ENCODE results near the gene LMAN1. TPM values are rescaled to one million over a fixed set of nuclear protein-coding genes. Genes with fewer than 3 reads are reported as not detected.

LMAN1 gene
- total RNA-seq, 1 donor from 2014 or later = 82.5 TPM

DNA sequence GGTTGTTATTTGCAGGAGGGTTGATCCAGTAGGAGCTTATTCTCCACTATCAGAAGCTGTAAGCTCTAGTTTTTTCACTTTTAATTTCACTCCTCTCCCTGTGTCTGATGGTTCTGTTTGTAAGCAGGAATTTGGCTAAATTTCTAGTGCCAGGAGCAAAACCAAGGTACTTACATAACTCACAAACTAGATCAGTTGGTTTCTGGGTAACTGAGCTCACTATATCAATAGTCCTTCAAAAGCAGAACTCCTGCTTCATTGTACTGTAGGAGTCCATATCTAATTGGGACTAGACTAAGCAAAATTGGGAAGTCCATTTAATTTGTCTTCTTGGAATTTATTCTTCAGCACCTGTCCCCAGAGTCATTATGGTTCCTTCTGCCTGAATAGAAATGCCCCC is 65.7 kb downstream of the LMAN1 start:
- no peaks in the 10 kb centered on the region for H3K36me3 Mint-ChIP-seq
- DNase-seq (ENCODE audit: extremely low spot score, unreplicated experiment) = no peak
- no peak for TF ChIP-seq CTCF (conservative IDR thresholded peaks at IDR 0.05)
- peaks cover 55% of the 10 kb centered on the region for H3K27me3 Mint-ChIP-seq
- H3K27ac Mint-ChIP-seq = no peak overlapping the region
- H3K9me3 Mint-ChIP-seq = no peaks in the 10 kb centered on the region
- no peaks in the 10 kb centered on the region for H3K4me1 Mint-ChIP-seq (ENCODE audit: unreplicated experiment)
- no peak overlapping the region for H3K4me3 Mint-ChIP-seq

GRCh38 chr18:59286341-59286740 is 72.7 kb downstream of the LMAN1 start:
- H3K4me3 Mint-ChIP-seq = no peak overlapping the region
- H3K27me3 Mint-ChIP-seq = peaks cover 74% of the 10 kb centered on the region
- no peaks in the 10 kb centered on the region for H3K9me3 Mint-ChIP-seq
- no peak for TF ChIP-seq CTCF (conservative IDR thresholded peaks at IDR 0.05)
- H3K27ac Mint-ChIP-seq = no peak overlapping the region
- H3K4me1 Mint-ChIP-seq (ENCODE audit: unreplicated experiment) = no peaks in the 10 kb centered on the region
- no peak for DNase-seq (ENCODE audit: extremely low spot score, unreplicated experiment)
- H3K36me3 Mint-ChIP-seq = no peaks in the 10 kb centered on the region

DNA sequence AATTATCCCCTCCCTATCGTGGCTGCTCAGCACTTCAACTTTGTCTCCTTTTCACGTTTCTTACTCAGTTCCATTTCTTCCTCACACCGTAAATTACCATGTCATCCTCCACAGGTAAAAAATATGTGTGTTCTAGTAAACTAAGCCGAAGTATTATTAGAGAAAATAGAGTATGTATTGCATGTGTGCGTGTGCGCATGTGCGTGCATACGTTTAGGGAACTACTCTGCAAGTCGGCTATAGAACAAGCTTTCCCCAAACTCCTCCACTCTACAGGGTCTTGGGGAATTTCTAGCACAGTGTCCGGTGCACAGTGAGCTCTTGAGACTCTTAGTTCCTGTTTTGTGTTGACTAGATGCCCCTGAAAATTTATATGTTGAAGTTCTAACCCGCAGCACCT is 76.7 kb downstream of the LMAN1 start:
- no peak for DNase-seq (ENCODE audit: extremely low spot score, unreplicated experiment)
- H3K27me3 Mint-ChIP-seq = peaks cover 97% of the 10 kb centered on the region
- TF ChIP-seq CTCF (conservative IDR thresholded peaks at IDR 0.05) = no peak
- no peaks in the 10 kb centered on the region for H3K9me3 Mint-ChIP-seq
- no peaks in the 10 kb centered on the region for H3K36me3 Mint-ChIP-seq
- H3K4me1 Mint-ChIP-seq (ENCODE audit: unreplicated experiment) = no peaks in the 10 kb centered on the region
- no peak overlapping the region for H3K27ac Mint-ChIP-seq
- H3K4me3 Mint-ChIP-seq = no peak overlapping the region

- no peak overlapping the region for H3K4me3 Mint-ChIP-seq
- H3K27ac Mint-ChIP-seq = no peak overlapping the region
- no peak for DNase-seq (ENCODE audit: extremely low spot score, unreplicated experiment)
- H3K36me3 Mint-ChIP-seq = peaks cover under 1% of the 10 kb centered on the region
- TF ChIP-seq CTCF (conservative IDR thresholded peaks at IDR 0.05) = no peak
- H3K9me3 Mint-ChIP-seq = no peaks in the 10 kb centered on the region
- peaks cover under 1% of the 10 kb centered on the region for H3K4me1 Mint-ChIP-seq (ENCODE audit: unreplicated experiment)
- H3K27me3 Mint-ChIP-seq = peaks cover 100% of the 10 kb centered on the region
Observed at GRCh38 chr18:59279722-59280121, 79.3 kb downstream of the LMAN1 start.

DNA sequence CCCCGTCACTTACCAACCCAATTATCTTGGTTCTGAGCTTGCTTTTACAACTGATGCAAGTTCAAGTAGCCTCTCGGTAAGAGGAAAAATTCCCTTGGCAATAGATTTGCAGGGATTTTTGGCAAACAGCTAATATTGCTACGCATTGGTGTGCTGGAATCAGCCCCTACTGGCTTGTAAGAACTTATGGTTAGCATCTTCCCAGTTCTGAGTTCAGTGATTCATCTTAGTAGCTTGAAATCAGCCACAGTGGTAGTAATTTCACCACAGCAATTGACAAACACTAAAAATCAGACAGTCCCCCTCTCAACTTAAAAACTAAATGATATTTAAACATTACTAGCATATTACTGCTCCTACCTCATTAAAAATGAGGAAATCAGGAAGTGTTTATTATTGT is 79.9 kb downstream of the LMAN1 start:
- Mint-ChIP-seq H3K27ac (no peak overlapping the region), H3K4me1 (ENCODE audit: unreplicated experiment) (peaks cover 5% of the 10 kb centered on the region), H3K4me3 (no peak overlapping the region), H3K27me3 (peaks cover 100% of the 10 kb centered on the region), H3K9me3 (no peaks in the 10 kb centered on the region), H3K36me3 (peaks cover 4% of the 10 kb centered on the region)
- DNase-seq (ENCODE audit: extremely low spot score, unreplicated experiment) = no peak
- TF ChIP-seq CTCF (conservative IDR thresholded peaks at IDR 0.05) = no peak

DNA sequence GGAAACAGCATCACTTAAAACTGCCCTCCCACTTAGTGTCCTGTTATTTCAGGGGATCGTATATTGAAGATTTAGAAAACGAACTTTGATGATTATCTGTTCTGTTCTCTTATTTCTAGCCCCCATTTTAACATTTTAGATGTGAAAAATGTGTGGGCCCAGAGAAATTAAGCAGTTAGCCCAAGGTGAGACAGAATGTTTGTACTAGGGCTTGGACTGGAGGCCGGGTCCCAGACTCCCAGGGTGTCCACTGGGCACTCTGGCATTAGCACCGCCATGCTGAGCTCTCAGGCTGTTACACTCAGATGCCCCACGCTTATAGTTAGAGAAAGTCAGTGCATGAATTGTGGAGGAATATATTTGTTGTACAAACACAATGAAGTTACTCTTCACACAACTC is 80.3 kb downstream of the LMAN1 start:
- no peak overlapping the region for H3K4me3 Mint-ChIP-seq
- TF ChIP-seq CTCF (conservative IDR thresholded peaks at IDR 0.05) = no peak
- H3K27me3 Mint-ChIP-seq = peaks cover 100% of the 10 kb centered on the region
- no peaks in the 10 kb centered on the region for H3K9me3 Mint-ChIP-seq
- DNase-seq (ENCODE audit: extremely low spot score, unreplicated experiment) = no peak
- H3K4me1 Mint-ChIP-seq (ENCODE audit: unreplicated experiment) = peaks cover 5% of the 10 kb centered on the region
- no peak overlapping the region for H3K27ac Mint-ChIP-seq
- H3K36me3 Mint-ChIP-seq = peaks cover 4% of the 10 kb centered on the region
